HCT116 (cell line): ENCODE measurements around the gene SMCO1.
"Not testable (repeated sequence)": the region's sequence is repeated elsewhere in the genome, so short reads cannot be mapped to it uniquely, and the experiment has no call there.

Experiments used
- EGR1 ChIP-seq: IDR thresholded peaks from 2 replicates; pipeline ENCODE4 v1.6.1; 2012; ENCODE audit warnings: low read depth
- EZH2 ChIP-seq: fragments of 200-600 bp; sonication (generic); IDR thresholded peaks from 2 replicates; pipeline ENCODE4 v1.6.1; 2017; ENCODE audit warnings: antibody characterized with exemption, mixed run types
- EZH2phosphoT487 ChIP-seq: fragments of 200-600 bp; IDR thresholded peaks from 2 replicates; pipeline ENCODE4 v1.6.1; 2018; ENCODE audit warnings: antibody characterized with exemption, borderline replicate concordance
- POLR2A ChIP-seq: IDR thresholded peaks from 2 replicates; pipeline ENCODE4 v1.7.0; 2011; ENCODE audit warnings: borderline replicate concordance; ENCODE audit not compliant: insufficient read depth, insufficient read length; ENCODE audit errors: extremely low read depth
- SIN3A ChIP-seq: IDR thresholded peaks from 2 replicates; pipeline ENCODE4 v1.6.1; 2012; ENCODE audit warnings: low read depth
- SP1 ChIP-seq: IDR thresholded peaks from 2 replicates; pipeline ENCODE4 v1.6.1; 2012; ENCODE audit warnings: low read depth
- YY1 ChIP-seq: IDR thresholded peaks from 2 replicates; pipeline ENCODE4 v1.6.1; 2011; ENCODE audit warnings: low read length, low read depth, moderate library complexity, mild to moderate bottlenecking; ENCODE audit not compliant: insufficient replicate concordance; ENCODE audit errors: extremely low read depth
- TF ChIP-seq, protein P1 (sequence below), 3 experiments: fragments of 200-600 bp in 1 of 3; sonication (generic) in 1 of 3; IDR thresholded peaks in 2 of 3; conservative IDR thresholded peaks in 1 of 3; 2 replicates each; pipeline ENCODE4 v1.5.1; 2012 to 2017; ENCODE audit warnings: low read depth in 2 of 3, low read length in 2 of 3, antibody characterized with exemption in 1 of 3, borderline replicate concordance in 1 of 3, control low read depth in 1 of 3, mild to moderate bottlenecking in 1 of 3, mixed read lengths in 1 of 3, mixed run types in 1 of 3, moderate library complexity in 1 of 3; ENCODE audit not compliant: insufficient read depth in 1 of 3
- TF ChIP-seq, protein P2 (sequence below): IDR thresholded peaks from 2 replicates; pipeline ENCODE4 v1.6.1; 2012

DNA sequence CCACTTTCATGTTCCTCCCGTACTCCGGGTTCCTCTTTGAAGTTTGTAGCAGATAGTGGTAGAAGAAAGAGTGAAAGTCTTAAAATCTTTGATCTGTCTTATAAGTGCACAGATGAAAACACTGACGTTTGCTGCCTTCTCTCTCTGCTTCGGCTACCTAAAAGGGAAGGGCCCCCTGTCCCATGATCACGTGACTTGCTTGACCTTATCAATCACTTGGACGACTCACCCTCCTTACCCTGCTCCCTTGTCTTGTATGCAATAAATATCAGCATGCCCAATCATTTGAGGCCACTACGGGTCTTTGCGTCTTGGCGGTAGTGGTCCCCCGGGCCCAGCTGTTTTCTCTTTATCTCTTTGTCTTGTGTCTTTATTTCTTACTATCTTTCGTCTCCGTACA is 6.1 kb upstream of the SMCO1 start:
- TF ChIP-seq, protein P1, sequence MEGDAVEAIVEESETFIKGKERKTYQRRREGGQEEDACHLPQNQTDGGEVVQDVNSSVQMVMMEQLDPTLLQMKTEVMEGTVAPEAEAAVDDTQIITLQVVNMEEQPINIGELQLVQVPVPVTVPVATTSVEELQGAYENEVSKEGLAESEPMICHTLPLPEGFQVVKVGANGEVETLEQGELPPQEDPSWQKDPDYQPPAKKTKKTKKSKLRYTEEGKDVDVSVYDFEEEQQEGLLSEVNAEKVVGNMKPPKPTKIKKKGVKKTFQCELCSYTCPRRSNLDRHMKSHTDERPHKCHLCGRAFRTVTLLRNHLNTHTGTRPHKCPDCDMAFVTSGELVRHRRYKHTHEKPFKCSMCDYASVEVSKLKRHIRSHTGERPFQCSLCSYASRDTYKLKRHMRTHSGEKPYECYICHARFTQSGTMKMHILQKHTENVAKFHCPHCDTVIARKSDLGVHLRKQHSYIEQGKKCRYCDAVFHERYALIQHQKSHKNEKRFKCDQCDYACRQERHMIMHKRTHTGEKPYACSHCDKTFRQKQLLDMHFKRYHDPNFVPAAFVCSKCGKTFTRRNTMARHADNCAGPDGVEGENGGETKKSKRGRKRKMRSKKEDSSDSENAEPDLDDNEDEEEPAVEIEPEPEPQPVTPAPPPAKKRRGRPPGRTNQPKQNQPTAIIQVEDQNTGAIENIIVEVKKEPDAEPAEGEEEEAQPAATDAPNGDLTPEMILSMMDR (IDR thresholded peaks at IDR 0.05 in 2 of 3, conservative IDR thresholded peaks at IDR 0.05 in 1 of 3; ENCODE audit: borderline replicate concordance in 1 of 3, insufficient read depth in 1 of 3, low read depth in 2 of 3, low read length in 2 of 3) = not testable (repeated sequence)
- not testable (repeated sequence) for TF ChIP-seq EZH2, POLR2A, YY1, EZH2phosphoT487, SP1, SIN3A, EGR1
- TF ChIP-seq, protein P2, sequence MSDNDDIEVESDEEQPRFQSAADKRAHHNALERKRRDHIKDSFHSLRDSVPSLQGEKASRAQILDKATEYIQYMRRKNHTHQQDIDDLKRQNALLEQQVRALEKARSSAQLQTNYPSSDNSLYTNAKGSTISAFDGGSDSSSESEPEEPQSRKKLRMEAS = not testable (repeated sequence)
